K562 (cell line): ENCODE data around the gene RTBDN. TPM values are rescaled to one million over a fixed set of nuclear protein-coding genes. Genes with fewer than 3 reads are reported as not detected.

ENCODE experiments used
- ATF3 ChIP-seq, 2 experiments: fragments of 450-650 bp in 1 of 2; sonication (generic) in 1 of 2; formaldehyde crosslinking in 1 of 2; IDR thresholded peaks in 1 of 2; conservative IDR thresholded peaks in 1 of 2; 2 replicates each; pipeline versions ENCODE4 v1.6.1 to v1.8.1; 2016 to 2023; ENCODE audit warnings: mild to moderate bottlenecking in 2 of 2, moderate library complexity in 2 of 2, inconsistent platforms in 1 of 2, missing genetic modification reagents in 1 of 2
- CBX5 ChIP-seq: IDR thresholded peaks from 2 replicates; pipeline ENCODE4 v1.6.1; 2014; ENCODE audit warnings: low read depth, borderline replicate concordance
- DDX20 ChIP-seq: fragments of 450-650 bp; IDR thresholded peaks from 2 replicates; pipeline ENCODE4 v1.6.1; 2016; ENCODE audit warnings: missing genetic modification characterization, low read depth, mild to moderate bottlenecking, missing compliant biosample characterization, moderate library complexity
- DNMT1 ChIP-seq: fragments of 450-650 bp; IDR thresholded peaks from 2 replicates; pipeline ENCODE4 v1.6.1; 2016; ENCODE audit warnings: antibody characterized with exemption, mild to moderate bottlenecking
- ETV6 ChIP-seq, 3 experiments: fragments of 150-350 bp in 1 of 3; sonication (generic) in 1 of 3; formaldehyde crosslinking in 1 of 3; IDR thresholded peaks; 2 replicates each; pipeline versions ENCODE4 v1.6.1 to v1.8.0; 2014 to 2022; ENCODE audit warnings: borderline replicate concordance in 2 of 3, low read depth in 2 of 3, antibody characterized with exemption in 1 of 3, low read length in 1 of 3, mild to moderate bottlenecking in 1 of 3, missing genetic modification reagents in 1 of 3
- GABPB2 ChIP-seq: fragments of 250-450 bp; sonication (Bioruptor Pico); conservative IDR thresholded peaks from 2 replicates; pipeline ENCODE4 v1.5.1; 2021; ENCODE audit warnings: mild to moderate bottlenecking
- HINFP ChIP-seq: fragments of 450-650 bp; conservative IDR thresholded peaks from 2 replicates; pipeline ENCODE4 v1.6.1; 2016; ENCODE audit warnings: missing genetic modification characterization, low read depth, mild to moderate bottlenecking, control low read depth, missing compliant biosample characterization
- ILF3 ChIP-seq: fragments of 450-650 bp; IDR thresholded peaks from 2 replicates; pipeline ENCODE4 v1.6.1; 2018; ENCODE audit warnings: antibody characterized with exemption, mild to moderate bottlenecking, moderate library complexity, borderline replicate concordance
- MEF2D ChIP-seq: conservative IDR thresholded peaks from 2 replicates; pipeline ENCODE4 v1.6.1; 2016; ENCODE audit warnings: low read depth, missing genetic modification characterization, missing compliant biosample characterization
- MXI1 ChIP-seq: IDR thresholded peaks from 2 replicates; pipeline ENCODE4 v1.6.1; 2011; ENCODE audit warnings: low read depth, mild to moderate bottlenecking, improper control_type of control experiment, low read length
- NCOR1 ChIP-seq: fragments of 450-650 bp; IDR thresholded peaks from 2 replicates; pipeline ENCODE4 v1.6.1; 2016; ENCODE audit warnings: mild to moderate bottlenecking, moderate library complexity
- NR0B1 ChIP-seq: fragments of 450-650 bp; IDR thresholded peaks from one replicate; pipeline ENCODE4 v1.6.1; 2018; ENCODE audit warnings: mild to moderate bottlenecking, moderate library complexity; ENCODE audit not compliant: partially characterized antibody
- PHB ChIP-seq: fragments of 250-450 bp; sonication (Bioruptor Pico); IDR thresholded peaks from 2 replicates; pipeline ENCODE4 v1.5.0; 2021
- PHB2 ChIP-seq: fragments of 450-650 bp; IDR thresholded peaks from 2 replicates; pipeline ENCODE4 v1.6.1; 2017; ENCODE audit warnings: low read depth
- RBFOX2 ChIP-seq: fragments of 200-400 bp; formaldehyde crosslinking; IDR thresholded peaks from 2 replicates; pipeline ENCODE4 v1.6.1; 2017; ENCODE audit warnings: low read depth, mild to moderate bottlenecking, low read length, moderate library complexity
- TFE3 ChIP-seq: fragments of 450-650 bp; formaldehyde crosslinking; IDR thresholded peaks from 2 replicates; pipeline ENCODE4 v1.4.0; 2020; ENCODE audit warnings: mild to moderate bottlenecking, mixed read lengths
- TGIF2 ChIP-seq: sonication (generic); formaldehyde crosslinking; IDR thresholded peaks from 2 replicates; pipeline ENCODE4 v1.8.1; 2022; ENCODE audit warnings: mild to moderate bottlenecking, missing genetic modification reagents, moderate library complexity
- U2AF2 ChIP-seq: fragments of 200-400 bp; formaldehyde crosslinking; optimal IDR thresholded peaks from 2 replicates; pipeline ENCODE3; 2017; ENCODE audit warnings: low read depth, mild to moderate bottlenecking, low read length
- ZNF263 ChIP-seq: sonication (generic); formaldehyde crosslinking; IDR thresholded peaks from 2 replicates; pipeline ENCODE4 v1.8.0; 2022; ENCODE audit warnings: mild to moderate bottlenecking, missing genetic modification reagents, borderline replicate concordance
- ZNF280B ChIP-seq: fragments of 250-450 bp; sonication (Bioruptor Pico); IDR thresholded peaks from 2 replicates; pipeline ENCODE4 v1.5.1; 2021; ENCODE audit warnings: mild to moderate bottlenecking
- polyA plus RNA-seq, 8 experiments: library from polyadenylated mRNA; depleted of rRNA in 4 of 8; stranded (reverse) in 5 of 8; unstranded in 3 of 8; fragments of >200 nt; fragmentation: Nextera tagmentation in 2 of 8; fragmentation: Illumina TruSeq in 1 of 8; extraction: Ambion mirVana in 2 of 8; extraction: Trizol in 1 of 8; gene quantifications; 2 replicates each; pipeline versions ENCODE4 v1.2.1 to v1.2.3, GENCODE V29; 2011 to 2014; ENCODE audit warnings: inconsistent platforms in 1 of 8, missing spikeins in 1 of 8
- total RNA-seq, 7 experiments: library from RNA; depleted of rRNA in 6 of 7; stranded (reverse); fragments of >200 nt in 6 of 7; fragmentation: Illumina TruSeq in 2 of 7; extraction: Trizol in 2 of 7; gene quantifications; 2 replicates each; pipeline versions ENCODE4 v1.2.1 to v1.2.3, GENCODE V29; 2011 to 2021; ENCODE audit warnings: low replicate concordance in 1 of 7

Gene RTBDN
- total and polyA plus RNA-seq, 9 of the 15 experiments (the other 6 are each of a cell fraction or from before 2014, with no cell fraction given) = 0.20 to 2.3 (median 0.72) TPM; not detected in 1

GRCh38 chr19:12779162-12779993 lies 55.0 kb downstream of the RTBDN start (continued):
- no peak for TF ChIP-seq TFE3
- no peak for TF ChIP-seq CBX5
- TF ChIP-seq MEF2D = no peak
- no peak for TF ChIP-seq HINFP (tag)
- no peak for TF ChIP-seq ILF3
- TF ChIP-seq RBFOX2 = no peak; the same call in 1 of the 2 replicates
- TF ChIP-seq TGIF2 (CRISPR knock-in tag) = no peak
- no peak for TF ChIP-seq GABPB2 (CRISPR knock-in tag)
- TF ChIP-seq ZNF263 = peak; percentile 59; the same call in 1 of the 2 replicates
- no peak for TF ChIP-seq DDX20
- no peak for TF ChIP-seq DNMT1
- TF ChIP-seq NCOR1 = no peak
- TF ChIP-seq PHB (CRISPR knock-in tag) = no peak
- TF ChIP-seq U2AF2 = no peak
- TF ChIP-seq ETV6 (IDR thresholded peaks at IDR 0.05; ENCODE audit: borderline replicate concordance in 1 of 2, low read depth in 2 of 2, low read length in 1 of 2) = no peak
- no peak for TF ChIP-seq ETV6 (CRISPR knock-in tag; IDR thresholded peaks at IDR 0.05; ENCODE audit: borderline replicate concordance)
- TF ChIP-seq ZNF280B = no peak
- no peak for TF ChIP-seq NR0B1
- TF ChIP-seq MXI1 = no peak
- peak; percentile 25 for TF ChIP-seq ATF3 (IDR thresholded peaks at IDR 0.05)
- TF ChIP-seq ATF3 (CRISPR knock-in tag; conservative IDR thresholded peaks at IDR 0.05) = no peak
- no peak for TF ChIP-seq PHB2
